AG04450 (cell line): ENCODE data around the gene RPL3. TPM values are rescaled to one million over a fixed set of nuclear protein-coding genes. Genes with fewer than 3 reads are reported as not detected.

Source experiments
- CTCF ChIA-PET: fragments of 300-600, 350-600 bp; formaldehyde crosslinking; extraction: SDS; loops from one replicate; lab custom pipeline; 2022; ENCODE audit warnings: antibody characterized with exemption, inconsistent platforms; lab: Charles Lee
- POLR2A ChIA-PET: fragments of 350-600 bp; formaldehyde crosslinking; extraction: SDS; loops from one replicate; lab custom pipeline; 2021; ENCODE audit warnings: antibody characterized with exemption, inconsistent platforms; lab: Yijun Ruan, JAX
- DNase-seq: peaks from one replicate; pipeline ENCODE4 v3.0.0-alpha.2; 2011; ENCODE audit warnings: low read depth, low spot score
- H3K27ac ChIP-seq: one replicate; pipeline ENCODE4 v1.5.1; 2012; ENCODE audit warnings: low read depth, low read length, control low read depth
- H3K27me3 ChIP-seq: one replicate; pipeline ENCODE4 v1.6.0; 2012; ENCODE audit warnings: low read length; ENCODE audit not compliant: control insufficient read depth, insufficient read depth
- H3K4me3 ChIP-seq: 2 replicates; pipeline ENCODE4 v1.5.1; 2011; ENCODE audit warnings: mild to moderate bottlenecking, low read depth, low read length, control low read depth
- H3K9me3 ChIP-seq: 2 replicates; pipeline ENCODE4 v1.5.1; 2012; ENCODE audit warnings: low read length; ENCODE audit not compliant: control insufficient read depth, insufficient read depth
- polyA plus RNA-seq: library from polyadenylated mRNA; depleted of rRNA; stranded (reverse); fragments of >200 nt; gene quantifications from 2 replicates; pipeline ENCODE4 v1.2.3, GENCODE V29; 2011
- TF ChIP-seq, protein P1 (sequence below): IDR thresholded peaks from 2 replicates; pipeline ENCODE4 v1.5.1; 2011; ENCODE audit warnings: low read depth, low read length, control low read depth, inconsistent platforms

The RPL3 gene
- polyA plus RNA-seq, 1 experiment, result 3,445 TPM

DNA sequence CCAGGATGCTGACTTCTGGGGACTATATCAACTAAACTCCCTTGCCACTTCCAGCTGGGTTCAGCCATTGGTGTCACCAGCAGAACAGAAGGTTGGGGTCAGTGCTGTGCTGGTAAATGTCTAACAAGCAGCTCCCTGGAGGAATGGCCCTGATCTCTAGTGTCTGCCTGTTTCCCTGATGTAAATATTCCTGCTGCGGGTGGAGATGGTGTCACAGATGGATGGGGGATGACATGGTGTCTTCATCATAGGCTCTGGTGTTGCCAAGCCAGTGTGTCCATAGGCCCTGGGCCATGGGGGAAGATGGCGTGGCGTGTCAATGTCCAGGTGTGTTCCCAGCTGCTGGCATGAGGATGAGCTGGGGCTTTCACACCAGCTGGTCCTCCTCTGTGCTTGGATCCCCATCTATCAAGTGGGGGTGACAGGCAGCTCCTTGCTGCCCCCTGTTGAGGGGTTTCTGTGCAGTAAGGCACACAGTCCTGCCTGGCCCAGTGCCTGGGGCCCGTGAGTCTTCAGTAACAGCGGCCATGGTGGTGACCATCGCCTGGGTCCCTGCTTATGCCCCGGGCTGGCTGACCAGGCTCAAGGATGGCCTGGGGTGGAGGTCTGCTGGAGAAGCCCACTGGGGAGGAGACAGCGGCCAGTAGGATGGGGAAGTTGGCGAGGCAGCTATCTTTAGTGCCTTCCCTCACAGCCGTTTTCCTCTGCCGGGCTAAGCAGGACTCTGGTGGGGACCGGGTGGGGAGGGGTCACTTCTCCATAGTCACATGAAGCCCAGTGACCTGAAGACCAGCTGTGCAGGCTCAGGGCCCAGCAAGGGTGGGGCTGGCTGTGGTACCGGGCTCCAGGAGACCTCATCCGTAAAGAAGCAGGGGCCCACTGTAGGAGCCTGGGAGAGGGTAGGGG lies 12.7 kb downstream of the RPL3 start:
- H3K9me3 ChIP-seq, result no peaks in the 10 kb centered on the region; the same call in 1 of the 2 replicates
- no peak overlapping the region for H3K4me3 ChIP-seq
- ChIA-PET CTCF (interaction anchor here (1.1 to 1.5 kb wide), 3 partner anchors 9 to 222 kb away, joined by 4 to 5 read pairs (median 4); no protein-coding TSS in a partner anchor), POLR2A (interaction anchor here (0.5 to 0.9 kb wide), 2 partner anchors 13 to 81 kb away, joined by 7 to 11 read pairs; partner anchors contain the start of gene RPL3)
- no peaks in the 10 kb centered on the region for H3K27me3 ChIP-seq
- no peak overlapping the region for H3K27ac ChIP-seq
- DNase-seq, result no peak
- TF ChIP-seq, protein P1, sequence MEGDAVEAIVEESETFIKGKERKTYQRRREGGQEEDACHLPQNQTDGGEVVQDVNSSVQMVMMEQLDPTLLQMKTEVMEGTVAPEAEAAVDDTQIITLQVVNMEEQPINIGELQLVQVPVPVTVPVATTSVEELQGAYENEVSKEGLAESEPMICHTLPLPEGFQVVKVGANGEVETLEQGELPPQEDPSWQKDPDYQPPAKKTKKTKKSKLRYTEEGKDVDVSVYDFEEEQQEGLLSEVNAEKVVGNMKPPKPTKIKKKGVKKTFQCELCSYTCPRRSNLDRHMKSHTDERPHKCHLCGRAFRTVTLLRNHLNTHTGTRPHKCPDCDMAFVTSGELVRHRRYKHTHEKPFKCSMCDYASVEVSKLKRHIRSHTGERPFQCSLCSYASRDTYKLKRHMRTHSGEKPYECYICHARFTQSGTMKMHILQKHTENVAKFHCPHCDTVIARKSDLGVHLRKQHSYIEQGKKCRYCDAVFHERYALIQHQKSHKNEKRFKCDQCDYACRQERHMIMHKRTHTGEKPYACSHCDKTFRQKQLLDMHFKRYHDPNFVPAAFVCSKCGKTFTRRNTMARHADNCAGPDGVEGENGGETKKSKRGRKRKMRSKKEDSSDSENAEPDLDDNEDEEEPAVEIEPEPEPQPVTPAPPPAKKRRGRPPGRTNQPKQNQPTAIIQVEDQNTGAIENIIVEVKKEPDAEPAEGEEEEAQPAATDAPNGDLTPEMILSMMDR, result peak; percentile 41

GRCh38 chr22:39303892-39304671 lies 15.3 kb downstream of the RPL3 start:
- TF ChIP-seq, protein P1, result no peak
- Histone ChIP-seq H3K27ac (no peak overlapping the region), H3K27me3 (no peaks in the 10 kb centered on the region), H3K9me3 (no peaks in the 10 kb centered on the region), H3K4me3 (no peak overlapping the region)
- ChIA-PET POLR2A (interaction anchor here (0.6 kb wide), 1 partner anchor 95 kb away, joined by 5 read pairs; no protein-coding TSS in a partner anchor), CTCF (interaction anchor here (0.6 kb wide), 1 partner anchor 17 kb away, joined by 3 read pairs; no protein-coding TSS in a partner anchor)
- DNase-seq, result no peak

GRCh38 chr22:39303358-39303757 lies 16.1 kb downstream of the RPL3 start:
- no peak overlapping the region for H3K4me3 ChIP-seq
- no peaks in the 10 kb centered on the region for H3K9me3 ChIP-seq
- CTCF ChIA-PET, result no interaction called here
- H3K27me3 ChIP-seq, result no peaks in the 10 kb centered on the region
- POLR2A ChIA-PET, result no interaction called here
- no peak overlapping the region for H3K27ac ChIP-seq
- no peak for DNase-seq
- TF ChIP-seq, protein P1, result no peak

DNA sequence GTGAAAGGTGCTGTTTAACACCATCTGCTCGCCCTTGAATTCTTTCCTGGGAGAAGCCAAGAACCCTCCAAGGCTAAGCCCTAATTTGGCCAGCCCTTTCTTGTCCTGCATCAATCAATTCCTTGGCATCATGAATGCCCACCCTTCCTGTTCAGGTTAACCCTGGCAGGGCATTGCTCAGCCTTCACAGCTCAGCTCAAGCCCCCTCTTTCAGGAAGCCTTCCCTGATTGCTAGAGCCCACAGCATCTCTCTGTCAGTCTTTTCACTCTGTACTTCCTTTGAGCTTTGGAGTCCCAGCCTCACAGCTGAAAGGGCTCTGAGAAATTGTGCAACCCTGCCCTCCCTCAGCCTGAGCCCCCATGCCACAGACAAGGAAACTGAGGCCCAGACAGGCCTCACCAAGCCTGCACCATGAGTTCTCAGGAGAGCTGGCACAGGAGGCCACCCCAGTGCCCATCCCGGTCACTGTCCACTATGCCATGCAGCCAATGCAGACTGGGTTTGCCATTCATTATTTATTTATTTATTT lies 16.9 kb downstream of the RPL3 start:
- no peak for DNase-seq
- CTCF ChIA-PET, result interaction anchor here (0.6 to 1.0 kb wide), 3 partner anchors 9 to 180 kb away, joined by 3 to 4 read pairs (median 3); no protein-coding TSS in a partner anchor
- POLR2A ChIA-PET, result interaction anchor here (0.5 kb wide), 1 partner anchor 101 kb away, joined by 3 read pairs; no protein-coding TSS in a partner anchor
- Histone ChIP-seq H3K27me3 (no peaks in the 10 kb centered on the region), H3K9me3 (no peaks in the 10 kb centered on the region), H3K27ac (no peak overlapping the region), H3K4me3 (no peak overlapping the region)
- TF ChIP-seq, protein P1, result no peak
